H9 (cell line): ENCODE measurements around the gene MSLN. TPM values are rescaled to one million over a fixed set of nuclear protein-coding genes. Genes with fewer than 3 reads are reported as not detected.

ENCODE experiments used
- DNase-seq: peaks from one replicate; pipeline ENCODE4 v3.0.0-alpha.2; 2017
- H2AFZ ChIP-seq: one replicate; pipeline ENCODE4 v1.6.1; 2013; ENCODE audit warnings: mild to moderate bottlenecking, low read length, control low read depth, moderate library complexity
- H2AK5ac ChIP-seq: 2 replicates; pipeline ENCODE4 v1.6.1; 2013; ENCODE audit warnings: low read length, control low read depth, mixed read lengths; ENCODE audit not compliant: insufficient read length
- H2BK120ac ChIP-seq: one replicate; pipeline ENCODE4 v1.6.1; 2013; ENCODE audit warnings: low read depth, mild to moderate bottlenecking, low read length, control low read depth, inconsistent platforms; ENCODE audit not compliant: poor library complexity, severe bottlenecking
- H2BK12ac ChIP-seq: 2 replicates; pipeline ENCODE4 v1.6.1; 2013; ENCODE audit warnings: low read length, control low read depth, mixed read lengths, low read depth; ENCODE audit not compliant: insufficient read length
- H2BK15ac ChIP-seq: 2 replicates; pipeline ENCODE4 v1.6.1; 2013; ENCODE audit warnings: low read depth, low read length, control low read depth
- H2BK20ac ChIP-seq: one replicate; pipeline ENCODE4 v1.6.1; 2013; ENCODE audit warnings: low read depth, mild to moderate bottlenecking, low read length, control low read depth, inconsistent platforms; ENCODE audit not compliant: poor library complexity, severe bottlenecking
- H2BK5ac ChIP-seq: 2 replicates; pipeline ENCODE4 v1.6.1; 2013; ENCODE audit warnings: low read length, control low read depth, mixed read lengths; ENCODE audit not compliant: insufficient read length
- H3K14ac ChIP-seq: 2 replicates; pipeline ENCODE4 v1.6.1; 2013; ENCODE audit warnings: low read length, control low read depth; ENCODE audit not compliant: insufficient read depth
- H3K18ac ChIP-seq: 2 replicates; pipeline ENCODE4 v1.6.1; 2013; ENCODE audit warnings: low read depth, mild to moderate bottlenecking, mixed read lengths, low read length, control low read depth; ENCODE audit not compliant: insufficient read length
- H3K23ac ChIP-seq: 2 replicates; pipeline ENCODE4 v1.6.1; 2013; ENCODE audit warnings: low read length, control low read depth, mixed read lengths, low read depth; ENCODE audit not compliant: insufficient read length
- H3K23me2 ChIP-seq: 2 replicates; pipeline ENCODE4 v1.6.1; 2013; ENCODE audit warnings: low read depth, mild to moderate bottlenecking, mixed read lengths, low read length, control low read depth; ENCODE audit not compliant: insufficient read length, poor library complexity, severe bottlenecking
- H3K27ac ChIP-seq: 2 replicates; pipeline ENCODE4 v1.5.1; 2013; ENCODE audit warnings: low read length, control low read depth, mixed read lengths, low read depth; ENCODE audit not compliant: insufficient read length
- H3K27me3 ChIP-seq: 2 replicates; pipeline ENCODE4 v1.6.1; 2013; ENCODE audit warnings: low read length, control low read depth, inconsistent platforms; ENCODE audit not compliant: insufficient read depth
- H3K4ac ChIP-seq: 2 replicates; pipeline ENCODE4 v1.6.1; 2013; ENCODE audit warnings: low read depth, mild to moderate bottlenecking, control low read depth, inconsistent platforms, low read length, moderate library complexity
- H3K4me1 ChIP-seq: 2 replicates; pipeline ENCODE4 v1.6.1; 2013; ENCODE audit warnings: low read length, control low read depth, inconsistent platforms; ENCODE audit not compliant: insufficient read depth
- H3K4me2 ChIP-seq: 2 replicates; pipeline ENCODE4 v1.6.1; 2013; ENCODE audit warnings: low read length, control low read depth, mixed read lengths; ENCODE audit not compliant: insufficient read length, insufficient read depth
- H3K56ac ChIP-seq: 2 replicates; pipeline ENCODE4 v1.6.1; 2013; ENCODE audit warnings: low read depth, mild to moderate bottlenecking, mixed read lengths, low read length, control low read depth; ENCODE audit not compliant: insufficient read length
- H3K79me1 ChIP-seq: 2 replicates; pipeline ENCODE4 v1.6.1; 2013; ENCODE audit warnings: low read depth, mild to moderate bottlenecking, moderate library complexity, low read length, control low read depth, inconsistent platforms; ENCODE audit not compliant: insufficient read depth, poor library complexity, severe bottlenecking
- H3K79me2 ChIP-seq: 2 replicates; pipeline ENCODE4 v1.6.1; 2013; ENCODE audit warnings: low read length, control low read depth, inconsistent platforms; ENCODE audit not compliant: insufficient read depth
- H3K9ac ChIP-seq: 2 replicates; pipeline ENCODE4 v1.6.1; 2013; ENCODE audit warnings: low read length, control low read depth, mixed read lengths; ENCODE audit not compliant: insufficient read length; ENCODE audit errors: extremely low read depth
- H3K9me3 ChIP-seq: one replicate; pipeline ENCODE4 v1.6.1; 2013; ENCODE audit warnings: low read depth, low read length, inconsistent platforms; ENCODE audit not compliant: control insufficient read depth
- H3T11ph ChIP-seq: one replicate; pipeline ENCODE4 v1.6.1; 2013; ENCODE audit warnings: mild to moderate bottlenecking, low read length, control low read depth, inconsistent platforms
- H4K20me1 ChIP-seq: one replicate; pipeline ENCODE4 v1.6.1; 2013; ENCODE audit not compliant: control insufficient read depth, insufficient read length, insufficient read depth
- H4K5ac ChIP-seq: 2 replicates; pipeline ENCODE4 v1.6.1; 2013; ENCODE audit warnings: low read depth, mild to moderate bottlenecking, mixed read lengths, low read length, control low read depth; ENCODE audit not compliant: insufficient read length
- H4K8ac ChIP-seq: replicated peaks from 2 replicates; pipeline ENCODE4 v1.6.1; 2013; ENCODE audit warnings: low read length, control low read depth, mixed read lengths, low read depth; ENCODE audit not compliant: insufficient read length
- H4K91ac ChIP-seq: 2 replicates; pipeline ENCODE4 v1.6.1; 2013; ENCODE audit warnings: low read depth, mild to moderate bottlenecking, moderate library complexity, mixed read lengths, low read length, control low read depth; ENCODE audit not compliant: insufficient read length
- H3K27ac Mint-ChIP-seq, 3 experiments: 2 replicates in 2 of 3; 3 replicates in 1 of 3; pipeline ENCODE4 v1.8.0; 2020 to 2021; ENCODE audit warnings: mixed read lengths in 3 of 3, mild to moderate bottlenecking in 1 of 3, moderate library complexity in 1 of 3
- H3K27me3 Mint-ChIP-seq: 2 replicates; pipeline ENCODE4 v1.8.0; 2021; ENCODE audit warnings: low read depth, mild to moderate bottlenecking, moderate library complexity, mixed read lengths
- H3K36me3 Mint-ChIP-seq, 3 experiments: 2 replicates in 2 of 3; 3 replicates in 1 of 3; pipeline ENCODE4 v1.8.0; 2020 to 2021; ENCODE audit warnings: low read depth in 3 of 3, mixed read lengths in 3 of 3; ENCODE audit not compliant: insufficient read depth in 1 of 3
- H3K4me1 Mint-ChIP-seq, 2 experiments: 2 replicates each; pipeline ENCODE4 v1.8.0; 2020; ENCODE audit warnings: mixed read lengths in 2 of 2
- H3K4me3 Mint-ChIP-seq, 2 experiments: 2 replicates in 1 of 2; 3 replicates in 1 of 2; pipeline ENCODE4 v1.8.0; 2020 to 2021; ENCODE audit warnings: mild to moderate bottlenecking in 2 of 2, mixed read lengths in 2 of 2, moderate library complexity in 1 of 2
- H3K9me3 Mint-ChIP-seq, 2 experiments: 2 replicates in 1 of 2; 3 replicates in 1 of 2; pipeline ENCODE4 v1.8.0; 2020; ENCODE audit warnings: mild to moderate bottlenecking in 2 of 2, mixed read lengths in 2 of 2, moderate library complexity in 1 of 2
- CTCF ChIP-seq: fragments of 200-600 bp; sonication (generic); conservative IDR thresholded peaks from 3 replicates; pipeline ENCODE4 v1.8.0; 2021; ENCODE audit warnings: antibody characterized with exemption, mild to moderate bottlenecking
- WGBS: extraction: QIAGEN DNeasy Blood & Tissue Kit; methylation state at CpG from one replicate; pipeline ENCODE4 v1.1.7; 2013; ENCODE audit warnings: missing lambda C conversion rate, low lambda C conversion rate, mixed read lengths; ENCODE audit not compliant: insufficient read length; ENCODE audit errors: extremely low coverage; 5-methylcytosine and 5-hydroxymethylcytosine counted together
- total RNA-seq: library from RNA; stranded (reverse); gene quantifications from 2 replicates; pipeline ENCODE4 v1.2.1, GENCODE V29; 2021

Gene MSLN
- total RNA-seq, 1 experiment from 2014 or later, result 0.22 TPM

GRCh38 chr16:728890-729744, 31.4 kb upstream of the MSLN start:
- peak; percentile 58 for DNase-seq
- no peak overlapping the region for H2BK15ac ChIP-seq
- Mint-ChIP-seq H3K27me3 (peaks cover 12% of the 10 kb centered on the region), H3K9me3 (no peaks in the 10 kb centered on the region), H3K4me3 (peak overlapping the region; percentile 61 to 79), H3K27ac (no peak overlapping the region), H3K36me3 (peaks cover 0 to 8% (median 0%) of the 10 kb centered on the region in 3 experiments; a peak in 2 of 7 replicates), H3K4me1 (no peaks in the 10 kb centered on the region)
- no peak overlapping the region for H3K14ac ChIP-seq
- H4K20me1 ChIP-seq, result no peaks in the 10 kb centered on the region
- no peak overlapping the region for H3K23ac ChIP-seq
- H3K4ac ChIP-seq, result no peak overlapping the region
- H3K79me1 ChIP-seq, result no peaks in the 10 kb centered on the region
- H2BK5ac ChIP-seq, result no peak overlapping the region
- H3K9ac ChIP-seq, result no peak overlapping the region
- H3K27ac ChIP-seq, result no peak overlapping the region
- WGBS, result no CpG with 5 or more reads among the region's 55 CpGs
- TF ChIP-seq CTCF, result peak; percentile 17; the same call in 1 of the 3 replicates
- no peak overlapping the region for H4K5ac ChIP-seq
- H2AK5ac ChIP-seq, result no peak overlapping the region
- no peak overlapping the region for H4K91ac ChIP-seq
- H3K4me1 ChIP-seq, result no peaks in the 10 kb centered on the region
- peak overlapping the region; percentile 87 for H3K4me2 ChIP-seq
- H3K56ac ChIP-seq, result no peak overlapping the region
- H3T11ph ChIP-seq, result no peak overlapping the region
- H2BK20ac ChIP-seq, result no peak overlapping the region
- H2BK12ac ChIP-seq, result no peak overlapping the region
- no peaks in the 10 kb centered on the region for H3K9me3 ChIP-seq
- no peaks in the 10 kb centered on the region for H3K27me3 ChIP-seq
- H2AFZ ChIP-seq, result no peak overlapping the region
- H3K79me2 ChIP-seq, result no peaks in the 10 kb centered on the region
- peaks cover 11% of the 10 kb centered on the region for H3K23me2 ChIP-seq
- H3K18ac ChIP-seq, result no peak overlapping the region
- H4K8ac ChIP-seq, result no peak overlapping the region
- H2BK120ac ChIP-seq, result no peak overlapping the region
